C4-2B (cell line): ENCODE measurements around the gene IFT122.

Source experiments
- CTCF ChIP-seq: fragments of 450-650 bp; conservative IDR thresholded peaks from 2 replicates; pipeline ENCODE4 v1.5.1; 2017; ENCODE audit warnings: mild to moderate bottlenecking
- ZFX ChIP-seq: fragments of 450-650 bp; IDR thresholded peaks from 2 replicates; pipeline ENCODE4 v1.6.1; 2017

GRCh38 chr3:129503471-129504291 lies 63.7 kb downstream of the IFT122 start:
- TF ChIP-seq CTCF (no peak), ZFX (no peak)
